HEK293T (cell line): Measurements from ENCODE around the gene TPPP2.

Source experiments
- CTCF ChIA-PET: fragments of 350-600 bp; formaldehyde crosslinking; extraction: SDS; loops from one replicate; lab custom pipeline; 2021; ENCODE audit warnings: antibody characterized with exemption, inconsistent platforms; lab: Yijun Ruan, JAX
- POLR2A ChIA-PET: fragments of 350-600 bp; formaldehyde crosslinking; extraction: SDS; loops from one replicate; lab custom pipeline; 2020; ENCODE audit warnings: antibody characterized with exemption, inconsistent platforms; lab: Yijun Ruan, JAX
- DNase-seq: peaks from one replicate; pipeline ENCODE4 v3.0.0; 2012; ENCODE audit warnings: mixed read lengths; ENCODE audit errors: extremely low spot score
- ARNT ChIP-seq: fragments of 450-650 bp; IDR thresholded peaks from 2 replicates; pipeline ENCODE4 v1.6.1; 2017; ENCODE audit warnings: mild to moderate bottlenecking
- BHLHE40 ChIP-seq: fragments of 450-650 bp; IDR thresholded peaks from 2 replicates; pipeline ENCODE4 v1.6.1; 2016; ENCODE audit warnings: mild to moderate bottlenecking, moderate library complexity, borderline replicate concordance
- CTBP1 ChIP-seq: fragments of 450-650 bp; IDR thresholded peaks from 2 replicates; pipeline ENCODE4 v1.6.1; 2016; ENCODE audit warnings: borderline replicate concordance
- ELF4 ChIP-seq: fragments of 450-650 bp; IDR thresholded peaks from 2 replicates; pipeline ENCODE4 v1.6.1; 2017; ENCODE audit warnings: antibody characterized with exemption
- FOXA1 ChIP-seq: fragments of 450-650 bp; IDR thresholded peaks from 2 replicates; pipeline ENCODE4 v1.6.1; 2016; ENCODE audit warnings: mild to moderate bottlenecking
- FOXK2 ChIP-seq: fragments of 450-650 bp; IDR thresholded peaks from 2 replicates; pipeline ENCODE4 v1.6.1; 2016; ENCODE audit warnings: mild to moderate bottlenecking
- FOXM1 ChIP-seq: fragments of 450-650 bp; IDR thresholded peaks from 2 replicates; pipeline ENCODE4 v1.6.1; 2017; ENCODE audit warnings: mild to moderate bottlenecking, borderline replicate concordance
- HDGF ChIP-seq: fragments of 450-650 bp; IDR thresholded peaks from 2 replicates; pipeline ENCODE4 v1.6.1; 2017; ENCODE audit warnings: antibody characterized with exemption, borderline replicate concordance
- L3MBTL2 ChIP-seq: fragments of 450-650 bp; conservative IDR thresholded peaks from 2 replicates; pipeline ENCODE4 v1.6.1; 2016; ENCODE audit warnings: mild to moderate bottlenecking
- LEF1 ChIP-seq: fragments of 450-650 bp; IDR thresholded peaks from 2 replicates; pipeline ENCODE4 v1.6.1; 2017; ENCODE audit warnings: mild to moderate bottlenecking, borderline replicate concordance
- NFRKB ChIP-seq: fragments of 450-650 bp; IDR thresholded peaks from 2 replicates; pipeline ENCODE4 v1.6.1; 2016; ENCODE audit warnings: mild to moderate bottlenecking, moderate library complexity
- PKNOX1 ChIP-seq: fragments of 450-650 bp; IDR thresholded peaks from 2 replicates; pipeline ENCODE4 v1.6.1; 2016
- SP1 ChIP-seq: fragments of 450-650 bp; IDR thresholded peaks from 2 replicates; pipeline ENCODE4 v1.6.1; 2017
- SUZ12 ChIP-seq: fragments of 450-650 bp; IDR thresholded peaks from 2 replicates; pipeline ENCODE4 v1.6.1; 2016; ENCODE audit warnings: mild to moderate bottlenecking
- TARDBP ChIP-seq: fragments of 450-650 bp; IDR thresholded peaks from 2 replicates; pipeline ENCODE4 v1.6.1; 2016
- ZNF384 ChIP-seq: fragments of 450-650 bp; IDR thresholded peaks from 2 replicates; pipeline ENCODE4 v1.6.1; 2016

TPPP2 gene

DNA sequence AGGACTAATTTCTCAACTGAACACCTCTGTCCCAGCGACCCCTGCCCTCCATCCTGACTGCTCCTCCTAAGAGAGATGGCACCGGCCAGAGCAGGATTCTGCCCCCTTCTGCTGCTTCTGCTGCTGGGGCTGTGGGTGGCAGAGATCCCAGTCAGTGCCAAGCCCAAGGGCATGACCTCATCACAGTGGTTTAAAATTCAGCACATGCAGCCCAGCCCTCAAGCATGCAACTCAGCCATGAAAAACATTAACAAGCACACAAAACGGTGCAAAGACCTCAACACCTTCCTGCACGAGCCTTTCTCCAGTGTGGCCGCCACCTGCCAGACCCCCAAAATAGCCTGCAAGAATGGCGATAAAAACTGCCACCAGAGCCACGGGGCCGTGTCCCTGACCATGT, 12.9 kb downstream of the TPPP2 start:
- CTCF ChIA-PET, result interaction anchor here (0.7 to 1.8 kb wide), 3 partner anchors 24 to 44 kb away, joined by 3 to 17 read pairs (median 3); no protein-coding TSS in a partner anchor
- DNase-seq, result no peak
- POLR2A ChIA-PET, result interaction anchor here (1.4 kb wide), 1 partner anchor 62 kb away, joined by 3 read pairs; no protein-coding TSS in a partner anchor
- TF ChIP-seq FOXA1 (no peak), NFRKB (no peak), LEF1 (no peak), FOXM1 (no peak), ARNT (no peak), FOXK2 (no peak), ZNF384 (no peak), ELF4 (no peak), BHLHE40 (no peak), TARDBP (no peak), SUZ12 (no peak), PKNOX1 (no peak), CTBP1 (no peak), SP1 (no peak), HDGF (no peak), L3MBTL2 (no peak)

DNA sequence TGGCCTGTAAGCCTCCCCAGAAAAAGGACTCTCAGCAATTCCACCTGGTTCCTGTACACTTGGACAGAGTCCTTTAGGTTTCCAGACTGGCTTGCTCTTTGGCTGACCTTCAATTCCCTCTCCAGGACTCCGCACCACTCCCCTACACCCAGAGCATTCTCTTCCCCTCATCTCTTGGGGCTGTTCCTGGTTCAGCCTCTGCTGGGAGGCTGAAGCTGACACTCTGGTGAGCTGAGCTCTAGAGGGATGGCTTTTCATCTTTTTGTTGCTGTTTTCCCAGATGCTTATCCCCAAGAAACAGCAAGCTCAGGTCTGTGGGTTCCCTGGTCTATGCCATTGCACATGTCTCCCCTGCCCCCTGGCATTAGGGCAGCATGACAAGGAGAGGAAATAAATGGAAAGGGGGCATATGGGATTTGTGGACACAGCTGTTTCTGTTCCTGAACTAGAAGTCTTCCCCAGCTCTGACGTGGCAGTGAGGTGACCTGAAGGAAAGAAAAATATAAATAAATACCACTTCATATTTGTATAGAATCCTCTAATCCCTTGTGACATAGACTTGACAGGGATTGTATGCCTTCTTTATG, 13.5 kb downstream of the TPPP2 start:
- TF ChIP-seq FOXM1 (no peak), CTBP1 (no peak), NFRKB (no peak), SP1 (no peak), L3MBTL2 (no peak), SUZ12 (no peak), ZNF384 (no peak), ARNT (no peak), HDGF (no peak), TARDBP (no peak), FOXA1 (no peak), FOXK2 (no peak), ELF4 (no peak), BHLHE40 (no peak), LEF1 (no peak), PKNOX1 (no peak)
- no peak for DNase-seq
- ChIA-PET POLR2A (interaction anchor here (0.9 to 1.4 kb wide), 2 partner anchors 28 to 61 kb away, joined by 3 read pairs; no protein-coding TSS in a partner anchor), CTCF (interaction anchor here (0.6 to 1.8 kb wide), 6 partner anchors 15 to 43 kb away, joined by 3 to 17 read pairs (median 3); no protein-coding TSS in a partner anchor)

DNA sequence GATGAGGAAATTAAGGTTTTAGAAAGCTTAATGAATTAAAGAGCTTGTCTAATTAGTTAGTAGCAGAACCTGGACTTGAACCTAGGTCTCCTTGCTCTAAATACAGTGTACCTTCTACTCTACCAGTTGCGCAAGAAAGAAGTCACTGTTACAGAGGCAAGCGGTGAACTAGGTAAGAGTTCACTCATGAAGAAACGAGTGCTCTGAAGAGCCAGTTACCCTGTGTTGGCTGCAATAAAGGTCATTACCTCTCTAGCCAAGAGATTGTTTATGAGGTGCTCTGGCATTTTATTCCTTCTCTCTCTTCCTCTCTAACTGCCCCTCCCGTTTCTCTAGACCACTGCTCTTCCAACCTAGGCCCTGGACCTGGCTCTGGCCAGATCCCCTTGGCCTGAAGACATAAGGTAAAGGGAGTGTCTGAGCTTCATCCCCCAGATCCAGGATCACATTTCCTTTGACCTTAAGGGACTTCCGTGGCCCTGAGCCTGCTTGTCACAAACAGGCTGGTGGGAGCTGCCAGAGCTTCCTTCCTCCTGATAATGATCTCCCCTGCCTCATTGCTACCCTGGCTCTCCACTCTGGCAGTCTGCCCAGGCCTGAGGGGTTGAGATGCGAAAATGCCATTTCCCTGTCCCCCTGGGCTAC, 14.1 kb downstream of the TPPP2 start:
- CTCF ChIA-PET, result interaction anchor here (0.6 to 1.8 kb wide), 6 partner anchors 14 to 60 kb away, joined by 3 to 17 read pairs (median 4); no protein-coding TSS in a partner anchor
- no peak for TF ChIP-seq LEF1
- TF ChIP-seq ZNF384, result no peak
- no peak for TF ChIP-seq SP1
- no peak for TF ChIP-seq TARDBP
- TF ChIP-seq L3MBTL2, result no peak
- TF ChIP-seq BHLHE40, result no peak
- no peak for TF ChIP-seq ELF4
- TF ChIP-seq SUZ12, result no peak
- no peak for TF ChIP-seq FOXA1
- no peak for TF ChIP-seq FOXK2
- TF ChIP-seq FOXM1, result no peak
- no peak for TF ChIP-seq PKNOX1
- POLR2A ChIA-PET, result interaction anchor here (0.9 to 1.4 kb wide), 2 partner anchors 28 to 61 kb away, joined by 3 read pairs; no protein-coding TSS in a partner anchor
- no peak for DNase-seq

GRCh38 chr14:21047378-21047781, 17.4 kb downstream of the TPPP2 start:
- POLR2A ChIA-PET, result interaction anchor here (0.6 kb wide), 1 partner anchor 11 kb away, joined by 3 read pairs; no protein-coding TSS in a partner anchor
- DNase-seq, result no peak
- TF ChIP-seq SUZ12 (no peak), CTBP1 (no peak), FOXA1 (no peak), BHLHE40 (no peak), FOXK2 (no peak), L3MBTL2 (no peak), PKNOX1 (no peak), NFRKB (no peak), TARDBP (no peak), ARNT (no peak), LEF1 (no peak), FOXM1 (no peak), ELF4 (no peak)
- CTCF ChIA-PET, result interaction anchor here (1.1 to 3.0 kb wide), 3 partner anchors 23 to 77 kb away, joined by 3 to 14 read pairs (median 3); partner anchors contain the start of gene ARHGEF40

GRCh38 chr14:21048638-21049037, 18.6 kb downstream of the TPPP2 start:
- TF ChIP-seq L3MBTL2, result no peak
- CTCF ChIA-PET, result interaction anchor here (3.0 kb wide), 1 partner anchor 34 kb away, joined by 14 read pairs; no protein-coding TSS in a partner anchor
- no peak for DNase-seq
- POLR2A ChIA-PET, result no interaction called here
